Activated CD4-positive, alpha-beta T cell treated with anti-CD3 and anti-CD28 coated beads, Interleukin-2, Interleukin-6, amounts not matched to agents 100 ng/mL and 50 ng/mL, durations not matched to agents 16 hours and 8 hours (primary cell): ENCODE results near the gene PEX5L.

ENCODE experiments used
- DNase-seq: peaks from one replicate; pipeline ENCODE4 v3.0.0-alpha.2; 2020

Gene PEX5L

DNA sequence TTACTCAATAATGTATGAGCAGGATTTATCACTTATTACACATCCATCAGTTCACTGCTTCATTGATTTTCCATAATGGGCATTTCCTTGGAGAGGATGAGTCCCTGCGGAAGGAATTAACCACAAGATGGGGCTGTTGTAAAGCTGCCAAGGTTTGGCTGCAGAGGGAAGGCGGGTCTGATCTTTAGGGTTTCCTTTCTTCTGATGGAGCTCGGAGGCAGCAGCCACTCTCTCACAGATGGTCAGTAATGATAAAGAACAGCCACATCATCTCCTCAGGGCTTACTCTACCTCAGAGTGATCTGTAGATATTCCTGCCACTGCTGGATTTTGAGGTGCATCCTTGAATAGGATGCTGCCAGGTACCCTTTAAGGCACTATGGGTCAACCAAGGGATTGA is 268.7 kb downstream of the PEX5L start:
- no peak for DNase-seq

DNA sequence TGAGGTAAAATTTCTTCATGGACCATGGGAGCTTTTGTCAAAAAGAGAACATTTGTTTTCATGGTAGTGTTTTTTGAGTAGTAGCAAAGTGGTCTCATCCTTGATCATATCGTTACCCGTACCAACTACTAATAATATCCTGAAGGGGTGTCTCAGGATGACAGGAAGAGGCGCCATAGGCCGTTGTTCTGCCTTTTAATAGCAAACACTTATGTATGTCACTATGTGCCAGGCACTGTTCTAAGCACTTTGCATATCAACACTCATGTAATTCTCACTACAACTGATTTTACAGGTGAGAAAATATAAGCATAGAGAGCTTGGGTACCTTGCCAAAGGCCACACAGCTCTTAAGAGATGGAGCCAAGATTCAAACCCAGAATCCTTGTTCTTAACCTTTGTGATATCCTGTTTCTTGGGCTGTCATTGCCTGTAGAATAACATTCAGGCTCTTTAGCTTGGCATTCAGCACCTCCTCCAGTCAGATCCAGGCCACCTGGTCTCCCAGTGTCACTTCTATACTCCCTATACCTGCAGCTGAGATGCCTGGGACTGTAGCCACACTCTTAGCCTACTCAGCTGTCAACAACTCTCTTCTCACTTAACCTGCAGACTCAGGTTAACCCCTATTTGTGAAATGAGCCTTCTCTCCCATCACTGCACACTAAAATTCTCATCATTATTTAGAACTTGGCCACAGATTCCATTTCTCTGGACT is 270.2 kb downstream of the PEX5L start:
- DNase-seq, result no peak

DNA sequence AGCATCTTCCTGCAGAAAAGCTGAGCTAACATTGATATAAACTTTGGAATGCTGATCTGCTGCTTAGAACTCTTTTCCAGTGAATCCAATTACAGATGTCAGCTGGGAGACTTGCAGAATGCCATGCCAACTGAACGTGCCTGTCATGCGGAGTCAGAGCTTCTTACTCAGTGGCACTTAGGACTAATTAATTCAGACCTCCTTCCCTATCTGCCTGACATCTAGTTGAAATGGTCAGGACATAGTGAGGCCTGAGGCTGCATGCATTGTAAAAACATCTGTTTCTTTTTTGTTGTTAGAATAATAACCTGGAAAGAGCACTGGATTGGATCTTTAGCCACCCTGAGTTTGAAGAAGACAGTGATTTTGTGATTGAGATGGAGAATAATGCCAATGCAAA is 271.3 kb downstream of the PEX5L start:
- DNase-seq, result no peak

DNA sequence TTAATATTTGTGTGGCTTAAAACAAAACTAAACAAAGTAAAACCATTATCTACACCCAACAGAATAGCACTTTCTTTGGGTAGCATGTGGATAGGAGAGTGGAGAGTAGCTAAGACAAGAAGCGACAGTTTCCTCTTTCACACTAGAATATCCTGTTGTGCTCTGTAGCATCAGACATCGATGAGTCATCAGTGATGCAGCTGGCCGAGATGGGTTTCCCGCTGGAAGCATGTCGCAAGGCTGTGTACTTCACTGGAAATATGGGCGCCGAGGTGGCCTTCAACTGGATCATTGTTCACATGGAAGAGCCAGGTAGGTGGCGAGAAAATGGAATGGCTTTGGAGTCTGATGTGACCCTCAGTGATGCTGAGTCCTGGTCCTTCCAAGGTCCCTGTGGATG is 275.8 kb downstream of the PEX5L start:
- no peak for DNase-seq

DNA sequence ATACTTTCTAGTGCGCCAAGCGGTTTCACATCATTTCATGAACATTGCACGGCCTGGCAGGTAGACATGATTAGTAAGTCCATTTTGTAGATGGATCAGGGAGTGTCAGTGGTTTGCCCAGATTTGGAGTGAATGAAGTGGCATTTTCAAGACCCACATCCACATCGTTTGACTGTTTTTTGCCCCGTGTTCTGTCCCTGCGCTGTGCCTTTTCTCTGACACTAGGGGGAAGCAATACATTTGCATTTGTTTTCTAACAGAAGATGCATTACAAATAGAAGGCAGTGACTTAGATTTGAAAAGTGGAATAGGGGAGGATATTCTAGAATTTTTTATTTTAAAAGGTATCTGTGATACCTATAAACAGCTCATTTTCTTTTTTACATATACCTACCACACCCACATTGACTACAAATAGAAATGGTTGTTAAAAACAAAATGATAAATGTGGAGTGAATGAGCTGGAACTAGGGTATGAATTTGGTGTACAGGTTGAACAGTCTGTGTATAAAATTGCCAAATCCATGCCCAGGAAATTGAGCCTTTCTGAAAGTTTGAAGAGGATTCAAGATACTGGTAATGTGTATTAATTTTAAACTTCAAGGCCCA is 285.9 kb downstream of the PEX5L start:
- DNase-seq, result peak; percentile 32

DNA sequence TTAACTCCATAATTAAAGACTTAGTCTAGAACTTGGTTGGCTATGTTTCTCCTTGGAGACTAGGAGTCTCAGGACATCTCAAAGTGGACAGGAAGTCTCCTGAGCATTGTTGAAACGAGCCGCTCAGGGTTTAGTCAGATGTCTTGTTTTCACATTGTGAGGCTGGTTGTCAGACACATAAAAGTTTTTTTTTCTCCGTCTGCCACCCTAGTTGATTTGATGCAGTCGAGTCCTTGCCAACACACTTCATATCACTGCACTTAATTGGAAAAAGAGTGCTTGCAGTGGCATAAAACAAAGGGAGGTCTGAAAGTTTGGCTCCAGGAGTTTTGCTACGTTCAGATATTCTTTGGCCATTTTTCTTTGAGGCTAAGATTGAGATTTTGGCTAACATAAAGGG is 291.0 kb downstream of the PEX5L start:
- no peak for DNase-seq

DNA sequence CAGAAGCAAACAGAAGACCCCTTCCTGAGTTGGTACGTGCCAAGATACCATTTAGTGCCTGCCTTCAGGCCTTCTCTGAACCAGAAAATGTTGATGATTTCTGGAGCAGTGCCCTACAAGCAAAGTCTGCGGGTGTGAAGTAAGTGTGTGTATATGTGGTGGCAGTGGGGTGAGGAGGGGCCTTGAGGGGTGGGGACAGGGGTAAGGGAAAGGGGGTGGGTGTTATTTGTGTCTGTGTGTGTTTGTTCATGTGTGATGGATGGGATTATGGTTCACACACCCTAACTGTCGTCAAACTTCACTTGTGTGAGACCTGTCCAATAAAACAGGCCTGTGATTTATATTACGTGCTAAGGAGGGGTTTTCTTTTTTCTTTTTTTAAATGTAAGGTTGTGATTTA is 291.7 kb downstream of the PEX5L start:
- no peak for DNase-seq
